Subcutaneous adipose tissue (tissue), 4 donors: ENCODE measurements around the gene HTD2. TPM values are rescaled to one million over a fixed set of nuclear protein-coding genes. Genes with fewer than 3 reads are reported as not detected.

Experiments
- total RNA-seq, 4 donors: library from RNA; depleted of rRNA; stranded (reverse); fragments of >200 nt; gene quantifications; one replicate each; pipeline ENCODE4 v1.1.0, GENCODE V29; 2016
- TF ChIP-seq, protein P1 (sequence below): fragments of 450-650 bp; IDR thresholded peaks from one replicate; pipeline ENCODE4 v1.5.1; 2016; ENCODE audit warnings: low read depth, mild to moderate bottlenecking, control low read depth, antibody characterized with exemption, moderate library complexity

Gene HTD2
- total RNA-seq, 4 donors from 2014 or later, result 6.4 to 18.6 (median 13.9) TPM

DNA sequence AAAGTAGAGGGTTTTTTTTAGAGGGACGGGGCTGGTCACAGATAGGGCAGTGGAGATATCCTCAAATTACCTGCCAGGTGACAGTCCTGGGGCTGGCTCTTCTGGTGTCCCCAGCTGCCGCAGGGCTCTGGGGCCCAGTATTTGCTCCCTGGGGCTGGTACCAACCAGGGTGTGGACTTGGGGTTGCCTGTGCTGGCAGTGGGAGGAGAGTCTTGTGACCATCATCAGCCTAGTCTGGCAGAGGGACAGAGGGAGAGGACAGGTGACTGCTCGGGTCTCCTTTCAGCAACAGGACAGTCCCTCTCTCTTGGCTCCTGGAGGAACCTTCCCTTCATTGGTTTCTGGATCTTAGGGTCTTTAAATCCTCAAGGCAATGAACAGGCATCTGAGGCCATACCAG, 8.1 kb upstream of the HTD2 start:
- TF ChIP-seq, protein P1, sequence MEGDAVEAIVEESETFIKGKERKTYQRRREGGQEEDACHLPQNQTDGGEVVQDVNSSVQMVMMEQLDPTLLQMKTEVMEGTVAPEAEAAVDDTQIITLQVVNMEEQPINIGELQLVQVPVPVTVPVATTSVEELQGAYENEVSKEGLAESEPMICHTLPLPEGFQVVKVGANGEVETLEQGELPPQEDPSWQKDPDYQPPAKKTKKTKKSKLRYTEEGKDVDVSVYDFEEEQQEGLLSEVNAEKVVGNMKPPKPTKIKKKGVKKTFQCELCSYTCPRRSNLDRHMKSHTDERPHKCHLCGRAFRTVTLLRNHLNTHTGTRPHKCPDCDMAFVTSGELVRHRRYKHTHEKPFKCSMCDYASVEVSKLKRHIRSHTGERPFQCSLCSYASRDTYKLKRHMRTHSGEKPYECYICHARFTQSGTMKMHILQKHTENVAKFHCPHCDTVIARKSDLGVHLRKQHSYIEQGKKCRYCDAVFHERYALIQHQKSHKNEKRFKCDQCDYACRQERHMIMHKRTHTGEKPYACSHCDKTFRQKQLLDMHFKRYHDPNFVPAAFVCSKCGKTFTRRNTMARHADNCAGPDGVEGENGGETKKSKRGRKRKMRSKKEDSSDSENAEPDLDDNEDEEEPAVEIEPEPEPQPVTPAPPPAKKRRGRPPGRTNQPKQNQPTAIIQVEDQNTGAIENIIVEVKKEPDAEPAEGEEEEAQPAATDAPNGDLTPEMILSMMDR, result no peak

DNA sequence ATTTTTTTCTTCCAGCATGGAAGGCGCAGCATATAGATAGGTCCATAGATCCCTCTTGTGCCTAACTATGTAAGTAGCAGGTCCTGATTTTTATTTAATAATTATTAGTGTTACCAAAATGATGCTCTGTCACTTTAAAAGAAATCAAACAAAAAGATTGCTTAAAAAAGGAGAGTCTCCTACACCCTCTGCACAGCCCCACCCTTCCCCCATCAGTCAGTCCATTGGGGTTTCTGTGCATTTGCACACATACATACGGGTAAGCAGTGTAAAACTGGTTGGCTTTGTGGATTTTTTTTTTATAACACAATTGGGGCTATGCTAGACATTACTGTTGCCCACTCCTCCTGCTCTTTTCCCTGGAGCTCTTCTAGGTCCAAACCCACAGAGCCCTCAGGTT, 7.2 kb upstream of the HTD2 start:
- TF ChIP-seq, protein P1, result no peak

DNA sequence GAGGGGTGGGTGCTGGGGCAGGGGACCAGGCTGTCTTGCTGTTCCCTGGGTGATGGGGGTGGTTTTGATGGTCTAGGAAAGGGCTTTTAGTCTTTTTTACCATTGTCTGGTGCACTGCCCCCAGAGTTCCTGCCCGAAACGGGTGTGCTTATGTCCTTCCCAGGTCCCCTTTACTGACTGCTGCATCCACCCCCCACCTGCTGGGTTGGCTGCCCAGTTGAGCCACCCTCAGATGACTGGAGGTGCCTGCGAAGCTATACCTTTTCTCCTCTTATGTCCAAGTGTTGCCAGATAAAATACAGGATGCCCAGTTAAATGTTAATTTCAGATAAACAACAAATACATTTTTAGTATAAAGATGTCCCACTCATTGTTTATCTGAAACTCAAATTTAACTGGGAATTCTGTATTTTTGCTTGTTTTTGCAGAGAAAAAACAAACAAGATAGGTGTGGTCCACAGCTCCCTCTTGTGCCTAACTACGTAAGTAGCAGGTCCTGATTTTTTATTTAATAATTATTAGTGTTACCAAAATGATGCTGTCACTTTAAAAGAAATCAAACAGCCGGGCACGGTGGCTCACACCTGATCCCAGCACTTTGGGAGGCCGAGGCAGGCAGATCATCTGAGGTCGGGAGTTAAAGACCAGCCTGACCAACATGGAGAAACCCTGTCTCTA, 6.3 kb upstream of the HTD2 start:
- TF ChIP-seq, protein P1, result no peak

DNA sequence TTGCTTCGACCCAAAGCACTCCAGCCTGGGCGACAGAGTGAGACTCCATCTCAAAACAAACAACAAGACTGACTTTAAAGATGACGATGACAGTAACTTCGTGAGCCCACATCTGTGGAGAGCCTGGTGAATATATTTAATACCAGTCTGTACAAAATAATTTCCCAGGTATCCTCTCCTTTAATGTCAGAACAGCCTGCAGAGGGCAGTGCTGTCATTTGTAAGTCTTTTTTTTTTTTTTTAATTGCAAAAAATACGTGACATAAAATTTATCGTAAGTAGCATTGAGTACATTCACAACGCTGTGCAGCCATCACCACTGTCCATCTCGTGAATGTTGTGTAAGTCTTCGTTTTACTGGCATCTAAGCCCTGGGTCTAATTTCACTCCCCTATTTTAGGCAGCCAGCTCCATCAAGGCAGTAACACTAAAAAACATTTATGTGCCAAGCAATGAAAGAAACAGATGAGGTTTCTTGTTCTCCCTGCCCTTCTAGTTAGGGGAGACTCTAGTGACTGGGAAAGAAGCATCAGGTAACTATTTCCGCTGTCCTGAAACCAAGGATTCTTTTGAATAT, 1.4 kb downstream of the HTD2 start:
- TF ChIP-seq, protein P1, result no peak

DNA sequence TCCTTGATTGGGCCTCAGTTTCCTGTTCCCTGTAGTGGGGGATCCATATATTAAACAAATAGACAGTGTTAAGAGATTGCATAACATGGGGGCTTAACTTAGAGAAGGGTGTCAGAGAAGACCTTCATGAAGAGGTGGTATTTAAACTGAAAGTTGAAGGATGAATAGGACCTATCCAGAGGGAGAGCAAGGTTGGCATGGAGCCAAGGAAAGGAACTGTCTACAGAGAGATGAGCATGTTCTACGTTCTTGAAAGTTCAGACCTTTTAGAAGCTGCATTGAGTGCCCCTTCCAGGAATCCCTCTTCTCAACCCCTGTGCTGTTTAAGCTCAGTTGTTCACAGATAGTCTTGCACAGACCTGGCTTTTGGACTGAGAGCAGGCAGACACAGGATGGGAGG, 2.4 kb downstream of the HTD2 start:
- TF ChIP-seq, protein P1, result no peak

DNA sequence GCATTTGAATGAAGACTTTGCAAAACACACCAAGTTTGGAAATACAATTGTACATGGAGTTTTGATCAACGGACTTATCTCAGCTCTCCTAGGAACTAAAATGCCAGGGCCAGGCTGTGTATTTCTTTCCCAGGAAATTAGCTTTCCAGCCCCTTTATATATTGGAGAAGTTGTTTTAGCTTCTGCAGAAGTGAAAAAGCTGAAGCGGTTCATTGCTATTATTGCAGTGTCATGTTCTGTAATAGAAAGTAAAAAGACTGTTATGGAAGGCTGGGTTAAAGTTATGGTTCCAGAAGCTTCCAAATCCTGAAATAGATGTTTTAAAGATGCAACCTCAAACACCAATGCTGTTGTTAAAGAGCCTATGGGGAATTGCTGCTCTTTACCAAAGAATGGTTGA, 11.5 kb downstream of the HTD2 start:
- TF ChIP-seq, protein P1, result no peak

DNA sequence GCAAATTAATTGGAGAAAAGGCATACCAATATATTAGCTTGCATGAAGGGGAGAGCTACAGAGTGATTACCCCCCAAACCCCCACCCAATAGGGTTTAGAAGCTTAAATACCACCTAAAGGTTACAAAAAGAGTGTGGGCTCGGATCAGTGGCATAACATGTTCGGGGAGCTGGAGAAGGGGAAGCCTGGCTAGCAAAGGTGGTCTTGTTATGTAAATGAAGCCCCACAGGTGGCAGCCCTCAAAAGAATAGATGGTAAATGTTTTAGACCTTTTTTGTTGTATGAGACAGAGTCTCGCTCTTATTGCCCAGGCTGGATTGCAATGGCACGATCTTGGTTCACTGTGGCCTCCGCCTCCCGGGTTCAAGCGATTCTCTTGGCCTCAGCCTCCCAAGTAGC, 15.5 kb downstream of the HTD2 start:
- TF ChIP-seq, protein P1, result no peak
